ENCODE data around the gene TET3.

Gene TET3

DNA sequence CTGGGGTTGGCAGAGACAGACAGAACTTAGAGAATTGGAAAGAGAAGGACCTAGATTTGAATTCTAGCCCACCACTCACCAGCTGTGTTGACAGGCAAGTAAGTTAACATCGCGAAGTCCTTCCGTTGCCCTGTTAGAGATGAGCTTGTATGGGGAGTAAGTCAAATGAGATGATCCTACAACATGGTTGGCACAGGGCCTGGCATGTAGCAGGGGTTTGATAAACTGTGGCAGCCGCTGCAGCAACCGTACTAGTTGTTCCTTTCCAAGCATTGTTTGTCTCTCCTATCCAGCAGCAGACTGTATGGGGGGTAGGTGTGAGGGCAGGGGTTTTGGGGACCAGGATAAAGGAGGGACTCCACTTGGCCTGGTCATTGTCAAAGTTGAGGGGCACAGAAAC lies 16.0 kb downstream of the TET3 start:
- no peak for DNase-seq

DNA sequence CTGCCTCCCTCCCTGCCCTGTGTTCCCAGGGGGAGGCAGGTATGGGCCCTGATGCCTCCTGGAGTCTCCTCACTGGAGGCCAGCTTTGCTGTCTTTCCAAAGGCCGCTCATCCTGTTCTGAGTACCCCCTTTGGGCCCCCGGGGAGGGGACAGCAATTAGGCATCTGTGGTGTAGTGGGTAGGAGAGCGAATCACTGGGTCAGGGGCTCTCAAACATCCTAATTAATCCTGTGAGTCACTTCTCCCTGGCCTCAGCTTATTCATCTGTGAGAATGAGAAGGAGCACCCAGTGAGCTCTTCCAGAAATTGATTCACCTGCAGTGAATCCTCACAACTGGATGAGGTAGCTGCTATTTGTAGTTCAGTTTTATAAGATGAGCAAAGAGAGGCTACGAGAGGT lies 16.4 kb downstream of the TET3 start:
- in situ Hi-C loops (cut with MboI; ENCODE audit: low pct_unique_long_range_greater_than_20kb, low sequenced_read_pairs): no loop called here

More for the DNA sequence above, 16.0 kb downstream of the TET3 start:
- in situ Hi-C loops (cut with MboI; ENCODE audit: low pct_unique_long_range_greater_than_20kb, low sequenced_read_pairs): no loop called here

DNA sequence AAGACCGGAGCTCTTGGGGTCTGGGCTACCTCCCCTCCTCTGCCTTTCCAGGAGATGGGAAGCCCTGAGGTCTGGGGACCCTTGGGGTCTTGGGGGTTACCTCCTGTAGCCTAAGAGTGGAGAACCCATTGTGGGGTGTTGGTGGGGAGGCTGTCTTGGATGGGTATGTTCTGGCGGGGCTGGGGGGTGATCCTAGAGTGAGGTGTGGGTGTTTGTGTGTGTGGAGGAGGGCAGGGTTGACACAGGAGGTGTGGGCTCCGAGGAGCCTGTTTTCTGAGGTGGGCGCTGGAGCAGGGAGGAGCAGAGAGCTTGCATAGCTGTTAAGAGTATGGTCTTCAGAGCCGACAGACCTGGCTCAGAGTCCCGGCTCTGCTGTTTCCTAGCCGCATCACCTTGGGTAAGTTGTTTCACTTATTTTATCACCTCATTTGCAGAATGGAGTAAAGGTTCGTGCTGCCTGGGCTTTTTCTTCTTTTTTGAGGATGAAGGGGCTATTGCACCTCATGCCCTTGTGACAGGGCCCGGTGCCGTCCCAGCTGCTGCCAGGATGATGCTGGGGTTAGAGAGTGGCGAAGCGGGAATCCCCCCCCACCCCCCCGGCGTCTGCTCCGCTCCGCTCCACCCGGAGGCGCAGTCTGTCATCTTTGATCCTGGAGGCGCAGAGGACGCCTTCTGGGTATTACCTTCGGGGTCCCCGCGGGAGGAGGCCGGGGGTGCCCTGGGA lies 17.2 kb downstream of the TET3 start:
- DNase-seq: no peak
- in situ Hi-C loops (cut with MboI; ENCODE audit: low pct_unique_long_range_greater_than_20kb, low sequenced_read_pairs): no loop called here

More for the DNA sequence above, 16.4 kb downstream of the TET3 start:
- DNase-seq: no peak

DNA sequence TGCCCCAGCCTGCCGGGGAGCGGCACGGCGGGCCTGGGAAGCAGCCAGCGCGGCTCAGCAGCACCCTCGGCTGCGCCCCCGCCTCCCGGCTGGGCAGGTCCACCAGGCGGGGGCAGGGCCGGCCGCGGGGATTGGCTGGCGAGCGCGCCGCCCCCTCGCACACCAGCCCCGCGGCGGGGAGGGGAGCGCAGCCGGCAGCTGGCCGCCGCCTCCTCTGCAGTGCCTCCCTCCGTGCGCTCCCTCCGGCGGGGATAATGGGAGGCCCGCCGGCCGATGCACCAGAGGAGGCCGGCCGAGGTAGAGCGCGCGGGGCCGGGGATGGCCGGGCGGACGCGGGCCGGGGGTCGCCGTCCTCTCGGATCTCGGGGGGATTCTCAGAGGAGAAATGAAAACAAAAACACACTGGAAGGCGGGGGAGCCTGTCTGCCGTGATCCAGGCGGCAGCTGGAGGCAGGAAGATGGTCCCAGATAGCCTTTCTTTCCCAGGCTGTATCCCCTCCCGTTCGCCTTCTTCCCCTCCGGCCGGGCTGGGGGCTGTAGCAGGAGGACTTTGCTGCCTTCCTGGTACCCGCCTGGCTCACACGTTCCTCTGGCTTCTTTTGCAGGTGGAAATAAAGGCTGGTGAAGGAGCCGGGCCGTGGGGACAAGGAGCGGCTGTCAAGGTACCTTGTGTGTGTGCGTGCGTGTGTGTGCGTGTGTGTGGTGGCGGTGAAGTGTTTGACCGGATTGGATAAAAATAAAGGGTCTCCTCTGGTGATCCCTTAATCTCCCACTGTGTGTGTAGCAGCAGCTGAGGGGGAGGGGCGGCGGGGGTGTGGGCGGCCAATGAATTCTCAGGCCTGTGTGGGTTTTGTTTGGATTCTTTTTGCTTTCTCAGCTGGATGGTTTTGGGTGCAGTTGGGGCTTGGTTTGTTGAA lies 18.1 kb downstream of the TET3 start:
- in situ Hi-C loops (cut with MboI; ENCODE audit: low pct_unique_long_range_greater_than_20kb, low sequenced_read_pairs): no loop called here
- no peak for DNase-seq

DNA sequence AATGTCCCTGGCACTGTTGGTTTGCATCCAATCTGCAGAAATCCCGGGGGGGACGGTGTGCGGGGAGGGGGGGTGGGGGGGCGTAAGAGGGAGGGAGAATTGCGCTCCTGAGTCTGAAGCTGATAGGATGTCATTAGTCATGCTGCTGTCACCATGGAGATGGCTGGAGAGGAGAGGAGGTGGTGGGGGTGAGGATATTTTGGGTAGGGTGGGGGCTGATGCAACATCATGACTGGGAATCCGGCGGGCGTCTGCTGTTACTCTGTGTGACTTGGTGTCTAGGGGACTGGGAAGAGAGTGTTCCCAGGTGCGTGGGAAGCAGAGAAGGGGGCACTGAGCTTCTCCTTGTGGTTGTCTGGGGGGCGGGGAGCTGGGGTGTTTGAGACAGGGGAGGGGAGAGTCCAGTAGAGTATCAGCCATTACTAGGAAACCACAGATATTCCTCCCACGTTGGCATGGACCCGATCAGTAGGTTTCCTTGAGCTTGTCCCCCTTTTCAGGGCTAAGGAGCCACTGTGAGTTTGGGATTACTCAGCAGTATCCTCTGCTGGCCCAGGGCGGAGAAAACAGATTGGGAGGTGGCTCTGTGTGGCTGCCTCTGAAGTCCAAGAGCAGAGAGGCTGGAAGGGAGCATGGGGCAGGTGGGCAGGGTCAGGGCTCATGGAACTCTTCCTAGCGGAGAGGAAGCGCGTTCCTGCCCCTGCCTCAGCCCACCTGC lies 18.9 kb downstream of the TET3 start:
- in situ Hi-C loops (cut with MboI; ENCODE audit: low pct_unique_long_range_greater_than_20kb, low sequenced_read_pairs): no loop called here

DNA sequence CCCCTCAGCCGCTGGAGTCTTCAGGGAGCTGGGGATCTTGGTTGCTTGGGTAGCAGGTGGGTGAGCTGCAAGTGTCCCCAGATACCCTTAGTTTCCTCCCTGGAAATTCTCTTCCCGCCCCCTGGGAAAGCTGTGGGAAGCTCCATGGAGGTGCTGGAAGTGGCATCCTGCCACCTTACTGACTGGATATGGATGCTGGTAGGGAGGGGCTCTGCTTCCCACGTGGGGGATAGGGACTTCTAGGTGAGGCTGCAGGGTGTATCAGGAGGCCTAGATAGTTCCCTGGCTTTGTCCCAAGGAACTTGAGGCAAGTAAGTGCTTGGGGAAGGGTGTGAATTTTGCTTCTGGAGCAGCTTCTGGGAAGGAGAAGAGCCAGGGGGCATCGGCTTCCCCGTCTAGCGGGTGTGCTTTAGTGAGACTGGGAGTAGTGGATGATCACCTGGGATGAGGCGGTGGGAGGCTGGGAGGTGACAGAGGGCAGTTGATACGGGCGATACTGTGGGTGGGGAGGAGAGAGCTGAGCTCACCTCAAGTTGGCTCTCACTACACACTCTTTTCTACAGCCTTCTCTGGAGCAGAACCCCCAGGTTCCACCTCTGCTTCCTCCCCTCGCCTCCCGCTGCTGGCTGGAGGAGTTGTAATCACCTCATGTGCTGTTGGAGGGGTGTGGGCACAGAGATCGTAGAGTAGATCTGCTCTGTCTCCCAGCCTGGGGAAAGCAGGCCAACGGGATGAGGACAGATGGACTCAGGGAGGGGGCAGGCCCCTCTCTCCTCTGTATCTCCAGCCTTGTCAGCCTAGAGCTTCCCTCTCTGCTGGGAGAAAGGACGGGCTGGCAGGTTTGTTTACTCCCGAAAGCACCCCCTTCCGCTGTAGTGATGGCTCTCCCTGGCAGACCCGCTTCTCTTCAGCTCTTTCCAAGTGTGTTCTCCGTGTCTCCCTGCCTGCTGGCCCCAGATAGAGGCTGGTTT lies 19.8 kb downstream of the TET3 start:
- no peak for DNase-seq
- in situ Hi-C loops (cut with MboI; ENCODE audit: low pct_unique_long_range_greater_than_20kb, low sequenced_read_pairs): no loop called here

More for the DNA sequence above, 18.9 kb downstream of the TET3 start:
- no peak for DNase-seq

DNA sequence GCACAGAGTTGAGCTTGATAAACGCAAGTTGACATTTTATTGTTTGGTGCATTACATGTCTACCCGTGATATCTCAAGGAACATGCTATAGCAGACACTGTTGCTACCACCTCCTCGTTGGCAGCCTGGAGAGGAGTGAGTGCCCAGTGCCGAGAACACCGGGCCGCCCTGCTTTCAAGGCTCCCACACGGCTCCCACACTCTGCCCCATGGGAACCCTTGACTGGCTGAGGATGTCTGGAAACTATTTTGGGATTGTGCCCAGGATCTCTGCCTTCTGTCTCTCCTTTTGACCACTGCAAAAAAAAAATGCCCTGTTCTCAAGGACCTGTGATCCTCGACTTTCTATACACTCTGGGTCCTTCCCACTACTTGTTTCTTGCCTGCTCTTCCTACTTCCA lies 21.1 kb downstream of the TET3 start:
- DNase-seq: no peak

DNA sequence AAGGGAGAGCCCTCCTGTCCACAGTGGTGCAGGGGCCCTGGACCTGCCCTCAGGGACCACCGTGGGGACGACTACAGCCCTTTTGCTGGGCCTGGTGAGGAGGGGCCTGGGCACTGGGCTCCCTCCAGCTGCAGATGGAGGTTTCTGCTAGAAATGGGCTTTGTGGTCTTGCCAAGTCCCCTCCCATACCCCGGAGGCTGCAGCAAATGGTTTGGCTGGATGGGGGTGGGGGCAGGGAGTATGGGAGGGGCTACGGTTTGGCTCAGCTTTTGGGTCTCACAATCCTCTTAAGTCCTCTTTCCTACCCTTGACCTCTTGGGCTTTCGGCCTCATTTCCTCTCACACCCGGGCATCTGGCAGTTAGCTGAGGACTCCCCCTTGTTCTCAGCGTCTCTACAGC lies 21.7 kb downstream of the TET3 start:
- in situ Hi-C loops (cut with MboI; ENCODE audit: low pct_unique_long_range_greater_than_20kb, low sequenced_read_pairs): no loop called here
- DNase-seq: no peak

More for the DNA sequence above, 21.1 kb downstream of the TET3 start:
- in situ Hi-C loops (cut with MboI; ENCODE audit: low pct_unique_long_range_greater_than_20kb, low sequenced_read_pairs): no loop called here

DNA sequence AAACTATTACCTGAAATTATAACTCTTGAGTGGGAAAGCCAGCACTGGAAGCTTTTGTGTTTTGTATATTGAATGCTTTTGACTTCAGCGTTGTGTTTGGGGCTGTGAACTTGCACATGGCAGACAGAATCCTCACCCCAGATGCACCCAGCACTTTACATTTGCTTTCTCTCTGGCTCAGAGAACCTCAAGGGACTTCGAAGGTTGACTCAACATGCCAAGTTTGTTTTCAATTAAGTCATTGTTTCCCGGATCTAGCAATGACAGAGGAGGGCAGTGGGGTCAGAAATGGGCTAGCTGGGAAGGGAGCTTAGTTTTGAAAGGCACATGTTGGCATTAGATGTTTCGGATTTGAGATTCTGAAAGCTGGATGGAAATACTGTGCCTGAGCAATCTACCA lies 22.4 kb downstream of the TET3 start:
- DNase-seq: no peak
- in situ Hi-C loops (cut with MboI; ENCODE audit: low pct_unique_long_range_greater_than_20kb, low sequenced_read_pairs): no loop called here

DNA sequence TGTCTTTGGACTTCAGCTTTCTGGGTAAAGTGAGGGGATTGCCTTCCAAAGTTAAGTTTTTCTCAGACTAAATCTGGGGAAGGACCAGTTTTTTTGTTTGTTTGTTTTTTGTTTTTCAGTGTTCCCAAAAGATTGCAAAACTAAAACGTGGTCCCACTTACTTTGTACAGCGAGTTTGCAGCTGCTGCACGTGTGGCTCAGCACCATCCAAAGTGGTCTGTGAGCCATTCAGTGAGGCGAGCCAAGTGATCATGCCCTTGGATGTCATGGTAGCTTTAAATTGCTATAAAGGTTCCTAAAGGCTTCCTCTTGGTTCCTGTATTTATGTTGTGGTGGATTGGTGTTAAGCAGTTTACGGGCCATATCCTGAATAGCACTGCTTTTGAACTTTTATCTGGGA lies 23.0 kb downstream of the TET3 start:
- in situ Hi-C loops (cut with MboI; ENCODE audit: low pct_unique_long_range_greater_than_20kb, low sequenced_read_pairs): no loop called here
- DNase-seq: no peak

DNA sequence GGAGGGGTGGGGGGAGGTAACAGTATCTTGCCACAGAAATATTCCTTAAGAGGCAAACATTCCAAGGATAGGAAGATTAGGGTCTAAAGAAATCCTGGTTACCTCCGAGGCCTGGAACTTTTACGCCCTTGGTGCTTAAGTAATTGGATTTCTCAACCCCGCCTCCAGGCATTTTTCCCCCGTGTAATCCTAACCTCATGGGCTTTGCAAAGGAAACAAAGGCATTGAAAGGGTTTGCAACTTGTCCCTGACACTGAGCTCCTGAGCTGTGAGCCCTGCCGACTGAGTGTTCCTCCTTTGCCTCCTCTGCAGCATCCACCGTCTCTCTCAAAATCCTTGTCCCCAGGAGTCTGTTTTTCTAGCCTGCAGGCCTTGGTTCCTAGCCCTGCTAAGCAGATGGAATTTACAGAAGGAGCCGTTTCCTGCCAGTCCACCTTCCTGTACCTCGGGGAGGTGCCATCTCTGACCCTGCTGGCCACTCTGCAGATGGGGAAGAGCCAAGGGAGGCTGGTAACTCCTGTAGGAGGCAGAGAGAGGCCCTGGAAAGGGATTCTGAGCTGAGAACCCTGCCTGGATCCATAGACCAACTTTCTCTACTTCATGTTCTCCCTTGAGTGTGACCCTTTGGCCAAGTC lies 24.2 kb downstream of the TET3 start:
- in situ Hi-C loops (cut with MboI; ENCODE audit: low pct_unique_long_range_greater_than_20kb, low sequenced_read_pairs): no loop called here
- no peak for DNase-seq

DNA sequence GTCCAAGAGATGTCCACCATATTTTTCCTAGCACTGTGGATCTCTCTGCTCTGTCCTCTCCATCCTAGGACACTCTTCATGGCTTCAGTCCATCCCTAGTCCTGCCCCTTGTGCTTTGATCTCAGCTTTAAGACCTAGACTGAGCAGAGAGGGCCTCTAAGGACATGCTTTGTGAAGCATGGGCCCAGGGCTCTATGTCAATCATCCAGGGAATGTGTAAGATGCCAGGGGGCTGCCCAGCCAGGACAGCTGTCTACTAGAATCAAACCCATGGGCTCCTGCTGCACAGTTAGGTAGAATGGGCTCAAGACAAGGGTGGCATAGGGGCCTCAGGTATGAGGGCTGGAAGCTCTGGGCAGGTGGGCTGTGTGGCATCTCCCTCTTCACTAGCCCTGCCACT lies 24.9 kb downstream of the TET3 start:
- DNase-seq: no peak
- in situ Hi-C loops (cut with MboI; ENCODE audit: low pct_unique_long_range_greater_than_20kb, low sequenced_read_pairs): no loop called here

DNA sequence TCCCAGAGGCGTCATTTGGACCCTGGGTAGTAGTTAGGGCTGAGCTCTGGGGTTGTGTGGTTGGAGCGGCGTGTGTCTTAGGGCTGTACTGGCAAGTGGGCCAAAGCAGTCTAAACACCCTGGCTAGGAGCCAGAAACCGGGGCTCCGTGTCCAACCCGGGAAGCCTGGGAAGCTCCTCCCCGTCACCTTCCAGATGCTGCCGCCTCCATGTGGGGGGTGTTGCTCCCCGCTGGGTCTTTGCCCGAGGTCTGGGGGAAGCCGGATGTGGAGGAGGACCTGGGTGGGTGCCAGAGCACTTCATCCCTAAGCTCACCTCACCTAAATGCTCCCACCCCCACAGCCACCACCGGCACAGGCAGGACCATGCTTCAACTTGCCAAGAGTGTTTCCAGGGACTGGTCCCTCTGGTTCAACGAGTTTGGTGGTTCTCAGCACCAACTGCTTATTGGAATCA lies 25.4 kb downstream of the TET3 start:
- no peak for DNase-seq
- in situ Hi-C loops (cut with MboI; ENCODE audit: low pct_unique_long_range_greater_than_20kb, low sequenced_read_pairs): no loop called here

DNA sequence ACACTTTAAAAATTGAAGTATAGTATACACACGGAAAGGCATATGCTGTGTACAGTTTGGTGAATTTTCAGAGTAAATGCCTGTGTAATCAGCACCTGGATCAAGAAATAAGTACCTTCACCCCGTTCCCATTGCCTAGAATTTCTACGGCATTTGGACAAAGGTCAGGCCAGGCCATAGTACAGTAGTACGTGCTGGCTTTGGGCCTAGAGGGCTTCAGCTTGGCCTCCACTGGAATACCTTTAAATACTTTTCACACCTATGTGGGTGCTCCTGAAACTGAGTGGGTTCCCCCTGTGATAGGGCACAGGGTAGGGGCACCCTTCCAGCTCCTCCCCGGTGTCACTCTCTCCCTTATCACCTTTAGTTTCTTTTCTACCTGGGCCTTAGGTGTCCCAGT lies 26.5 kb downstream of the TET3 start:
- in situ Hi-C loops (cut with MboI; ENCODE audit: low pct_unique_long_range_greater_than_20kb, low sequenced_read_pairs): no loop called here
- no peak for DNase-seq

DNA sequence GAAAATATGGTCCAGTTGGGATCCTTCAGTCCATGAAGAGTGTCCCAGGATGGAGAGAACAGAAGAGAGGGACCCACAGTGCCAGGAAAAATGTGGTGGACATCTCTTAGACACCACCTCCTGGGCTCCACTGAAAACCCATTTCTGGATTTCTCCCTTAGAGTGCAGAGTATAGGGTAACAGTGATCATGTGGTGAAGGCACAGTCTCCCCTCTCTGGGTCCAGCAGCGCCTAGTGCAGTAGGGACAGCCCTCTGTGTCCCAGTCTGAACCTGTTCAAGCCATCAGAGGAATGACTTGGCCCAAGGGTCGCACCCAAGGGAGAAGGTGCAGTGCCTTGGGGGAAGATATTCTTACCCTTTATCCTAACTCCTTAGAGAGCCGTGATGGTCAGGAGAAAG lies 30.1 kb downstream of the TET3 start:
- in situ Hi-C loops (cut with MboI; ENCODE audit: low pct_unique_long_range_greater_than_20kb, low sequenced_read_pairs): no loop called here

DNA sequence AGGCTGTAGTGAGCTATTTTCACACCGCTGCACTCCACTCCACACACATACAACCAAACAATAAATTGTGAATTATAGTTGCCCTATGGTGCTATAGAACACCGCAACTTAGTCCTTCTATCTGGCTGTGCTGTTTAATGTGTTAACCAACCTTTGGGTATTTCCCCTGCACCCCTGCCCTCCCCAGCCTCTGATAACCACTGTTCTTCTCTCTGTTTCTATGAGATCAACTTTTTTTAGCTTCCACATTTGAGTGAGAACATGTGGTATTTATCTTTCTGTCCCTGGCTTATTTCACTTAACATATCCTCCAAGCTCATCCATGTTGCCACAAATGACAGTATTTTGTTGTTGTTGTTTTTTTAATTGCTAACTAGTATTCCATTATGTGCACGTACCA lies 32.5 kb downstream of the TET3 start:
- DNase-seq: no peak
- in situ Hi-C loops (cut with MboI; ENCODE audit: low pct_unique_long_range_greater_than_20kb, low sequenced_read_pairs): no loop called here

More for the DNA sequence above, 30.1 kb downstream of the TET3 start:
- DNase-seq: no peak

DNA sequence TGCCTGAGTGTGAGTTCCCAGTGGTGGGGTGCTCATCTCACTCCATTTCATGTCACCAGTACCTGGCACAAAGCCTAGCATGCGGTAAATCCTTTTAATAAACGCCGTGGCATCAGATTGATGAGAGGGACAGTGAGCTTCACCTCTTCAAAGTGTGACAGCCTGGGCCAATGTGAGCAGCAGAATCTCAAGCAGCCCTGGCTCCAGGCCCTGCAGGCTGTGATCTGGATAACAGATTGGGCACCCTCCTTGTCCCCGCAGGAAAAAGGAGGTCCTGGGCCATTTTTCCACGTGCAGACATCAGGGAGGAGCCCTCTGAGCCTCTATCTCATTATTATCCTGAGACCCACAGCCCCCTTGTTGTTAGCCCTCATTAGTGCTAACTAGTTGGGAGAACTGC lies 34.8 kb downstream of the TET3 start:
- in situ Hi-C loops (cut with MboI; ENCODE audit: low pct_unique_long_range_greater_than_20kb, low sequenced_read_pairs): no loop called here
- DNase-seq: no peak

DNA sequence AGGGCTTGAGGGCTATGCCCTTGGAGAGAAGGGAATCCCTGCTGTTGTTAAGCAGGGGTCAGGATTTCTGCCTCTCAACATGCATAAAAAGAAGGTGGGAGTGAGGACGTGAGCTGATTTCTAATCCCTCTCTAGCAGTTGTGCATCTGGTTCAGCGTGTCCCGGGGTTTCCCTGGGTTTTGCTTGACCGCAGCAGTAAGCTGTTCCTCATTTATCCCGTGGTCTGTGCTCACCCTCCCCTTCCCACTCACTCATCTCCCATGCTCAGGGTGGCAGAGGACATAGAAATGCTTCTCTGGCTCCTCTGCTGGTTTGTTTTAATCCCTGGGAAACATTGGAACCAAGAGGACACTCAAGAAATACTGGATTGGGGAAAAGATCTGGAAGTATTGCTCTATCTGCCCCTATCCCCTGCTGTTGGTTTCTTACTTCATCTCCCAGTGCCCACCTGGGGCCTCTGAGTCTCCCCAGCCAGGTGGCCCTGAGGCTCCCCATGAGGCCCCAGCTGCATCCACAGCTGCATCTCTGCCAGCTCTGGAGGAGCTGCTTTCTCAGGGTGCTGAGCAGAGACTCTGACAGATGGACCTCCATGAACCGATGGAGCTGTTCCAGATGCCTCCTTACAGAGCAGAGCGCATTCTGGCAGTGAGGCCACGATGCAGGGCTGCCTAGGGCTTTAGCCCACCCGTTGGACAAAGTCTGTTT lies 36.1 kb downstream of the TET3 start:
- peak; percentile 57 for DNase-seq
- in situ Hi-C loops (cut with MboI; ENCODE audit: low pct_unique_long_range_greater_than_20kb, low sequenced_read_pairs): no loop called here

All from KBM-7 (cell line).